Stimulated activated CD4-positive, alpha-beta T cell treated with anti-CD3 and anti-CD28 coated beads, Interleukin-12 subunit alpha, Interleukin-12 subunit beta, amount 100 ng/mL, for 24 hours (primary cell): ENCODE data around the gene LYRM4.
"Not testable (repeated sequence)": the region's sequence is repeated elsewhere in the genome, so short reads cannot be mapped to it uniquely, and the experiment has no call there.

Experiments used
- DNase-seq, 2 experiments: peaks; one replicate each; pipeline ENCODE4 v3.0.0-alpha.2; 2020; ENCODE audit warnings: low read depth in 2 of 2

The LYRM4 gene

DNA sequence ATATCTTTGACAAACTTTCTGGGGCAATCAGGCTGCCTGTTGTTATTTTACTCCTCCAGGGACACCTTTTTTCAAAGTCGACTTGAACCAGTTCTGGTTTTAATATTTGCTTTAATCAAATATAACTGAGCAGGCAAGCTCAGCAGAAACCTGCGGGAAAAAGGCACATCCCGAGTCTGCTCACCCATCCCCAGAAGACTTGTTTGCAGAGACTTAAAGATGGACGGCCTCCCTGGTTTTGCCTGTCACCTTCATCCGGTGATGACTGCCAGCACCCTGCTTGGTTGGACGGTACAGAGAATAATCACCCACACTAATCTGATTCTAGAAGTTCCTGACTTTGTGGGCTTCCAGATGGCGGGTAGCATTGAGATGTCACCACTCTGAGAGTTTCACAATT is 138.8 kb downstream of the LYRM4 start:
- no peak for DNase-seq

DNA sequence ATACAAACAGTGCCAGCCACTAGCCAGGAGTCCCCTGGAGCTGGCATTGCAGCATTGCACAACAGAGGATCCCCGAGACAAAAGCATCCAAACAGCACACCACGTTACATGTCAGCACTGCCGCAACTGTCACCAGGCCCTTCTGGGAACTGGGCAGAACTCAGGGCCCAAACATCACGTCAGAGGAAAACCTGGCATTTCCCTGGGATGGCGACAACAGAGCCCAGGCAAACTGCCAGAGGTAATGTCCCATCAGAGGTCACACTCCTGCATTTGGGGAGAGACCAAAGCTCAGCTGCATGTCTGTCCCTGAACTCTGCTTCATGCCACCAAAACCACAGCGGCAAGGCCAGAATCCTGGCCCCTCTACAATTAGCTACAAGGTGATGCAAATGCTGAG is 139.3 kb downstream of the LYRM4 start:
- DNase-seq, result no peak

DNA sequence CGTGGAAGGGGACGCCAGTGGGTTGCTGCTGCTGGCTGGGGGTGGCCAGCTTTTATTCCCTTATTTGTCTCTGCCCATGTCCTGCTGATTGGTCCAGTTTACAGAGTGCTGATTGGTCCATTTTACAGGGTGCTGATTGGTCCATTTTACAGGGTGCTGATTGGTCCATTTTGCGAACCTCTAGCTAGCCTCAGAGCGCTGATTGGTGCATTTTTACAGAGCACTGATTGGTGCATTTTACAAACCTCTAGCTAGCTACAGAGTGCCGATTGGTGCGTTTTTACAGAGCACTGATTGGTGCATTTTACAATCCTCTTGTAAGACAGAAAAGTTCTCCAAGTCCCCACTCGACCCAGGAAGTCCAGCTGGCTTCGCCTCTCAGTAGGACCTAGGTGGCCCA is 140.2 kb downstream of the LYRM4 start:
- not testable (repeated sequence) for DNase-seq

DNA sequence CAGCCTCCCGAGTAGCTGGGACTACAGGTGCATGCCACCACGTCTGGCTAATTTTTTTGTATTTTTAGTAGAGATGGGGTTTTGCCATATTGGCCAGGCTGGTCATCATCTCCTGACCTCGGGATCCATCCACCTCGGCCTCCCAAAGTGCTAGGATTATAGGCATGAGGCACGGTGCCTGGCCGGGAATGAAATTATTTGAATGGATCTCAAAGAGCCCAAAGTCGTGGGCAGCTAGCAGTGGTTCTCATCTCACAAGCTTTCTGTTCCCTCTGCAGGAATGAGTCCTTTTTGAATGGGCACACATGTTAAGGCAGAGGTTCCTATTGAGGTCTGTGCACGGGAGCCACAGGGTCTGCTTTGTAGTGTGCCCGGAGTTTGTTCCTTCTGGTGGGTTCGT is 140.7 kb downstream of the LYRM4 start:
- no peak for DNase-seq

DNA sequence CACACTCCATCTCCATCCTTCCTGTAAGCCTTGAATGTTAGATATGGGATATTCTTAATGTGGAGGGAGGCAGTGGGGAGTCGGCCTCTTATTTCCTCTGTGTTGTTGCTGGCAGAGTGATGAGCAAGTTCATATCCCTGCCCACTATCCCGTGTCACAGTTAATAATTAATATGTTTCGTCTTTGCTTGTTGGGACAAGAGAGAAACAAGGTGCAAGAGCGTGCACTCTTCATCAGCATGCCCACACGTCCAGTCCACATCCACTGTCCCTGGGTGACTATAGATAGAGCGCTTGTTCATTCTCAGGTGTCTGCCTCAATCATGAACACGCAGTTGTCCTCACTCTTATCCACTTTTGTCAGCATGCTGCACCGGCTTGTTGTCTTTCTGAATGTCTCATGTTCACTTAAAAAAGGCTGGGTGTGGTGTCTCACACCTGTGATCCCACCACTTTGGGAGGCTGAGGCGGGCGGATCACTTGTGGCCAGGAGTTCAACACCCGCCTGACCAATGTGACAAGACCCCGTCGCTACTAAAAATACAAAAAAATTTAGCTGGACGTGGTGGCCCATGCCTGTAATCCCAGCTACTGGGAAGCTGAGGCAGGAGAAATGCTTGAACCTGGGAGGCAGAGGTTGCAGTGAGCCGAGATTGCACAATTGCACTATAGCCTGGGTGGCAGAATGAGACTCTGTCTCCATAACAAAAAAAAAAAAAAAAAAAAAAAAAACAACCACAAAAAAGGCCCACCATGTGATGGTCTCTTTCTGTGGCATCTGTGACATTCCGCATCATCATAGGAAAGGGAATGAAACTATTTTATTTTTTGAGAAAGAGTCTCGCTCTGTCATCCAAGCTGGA is 141.4 kb downstream of the LYRM4 start:
- no peak for DNase-seq

DNA sequence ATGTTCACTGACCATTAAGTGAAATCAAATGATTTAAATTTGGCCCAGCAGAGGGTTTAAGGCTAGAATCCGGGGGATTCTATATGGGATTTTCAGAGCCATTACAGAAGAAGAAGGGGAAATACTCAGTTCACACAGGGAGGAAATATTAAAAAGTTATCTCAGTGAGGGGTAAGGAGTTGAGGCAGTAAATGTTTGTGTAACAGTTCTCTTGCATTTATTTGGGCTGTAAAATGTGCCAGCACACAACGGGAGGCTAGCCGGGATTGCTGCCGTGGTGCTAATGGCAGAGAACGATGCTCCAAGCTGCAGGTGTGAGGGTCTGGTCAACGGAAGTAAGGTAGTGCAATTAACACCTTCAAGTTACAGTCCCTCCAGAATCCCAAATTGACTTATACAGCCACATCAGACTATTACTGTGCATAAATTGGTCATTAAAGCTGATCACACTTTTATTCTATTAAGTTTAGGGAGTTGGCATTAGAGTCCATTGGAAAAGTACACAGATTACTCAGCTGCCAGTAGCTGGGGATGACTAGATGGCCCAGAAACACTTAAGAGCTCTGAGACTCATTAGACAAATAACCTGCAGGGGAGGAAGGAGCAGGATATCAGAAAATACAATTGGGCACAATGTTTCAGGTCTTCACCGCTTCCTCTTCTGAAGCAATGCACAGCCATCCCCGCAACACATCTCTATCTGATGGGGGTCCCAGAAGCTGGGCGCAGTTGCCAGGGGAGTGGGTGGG is 144.3 kb downstream of the LYRM4 start:
- DNase-seq, result no peak

DNA sequence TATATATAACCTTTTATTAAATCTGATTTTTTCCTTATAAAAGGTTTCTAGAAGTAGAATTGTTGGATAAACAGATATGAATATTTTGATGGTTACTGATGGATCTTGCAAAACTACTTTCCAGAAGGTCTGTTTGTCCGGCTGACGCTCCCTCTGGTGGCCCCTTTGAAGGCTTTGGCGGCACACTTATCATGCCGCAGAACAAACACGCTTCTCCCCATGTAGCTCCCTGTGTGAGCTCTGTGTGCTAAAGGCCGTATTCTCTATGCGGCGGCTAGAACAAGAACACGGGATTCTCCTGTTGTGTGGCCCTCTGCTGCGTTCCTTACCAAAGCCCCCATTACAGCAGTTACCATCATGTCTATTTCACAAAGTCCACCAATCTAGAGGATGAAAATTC is 145.6 kb downstream of the LYRM4 start:
- DNase-seq, result no peak

DNA sequence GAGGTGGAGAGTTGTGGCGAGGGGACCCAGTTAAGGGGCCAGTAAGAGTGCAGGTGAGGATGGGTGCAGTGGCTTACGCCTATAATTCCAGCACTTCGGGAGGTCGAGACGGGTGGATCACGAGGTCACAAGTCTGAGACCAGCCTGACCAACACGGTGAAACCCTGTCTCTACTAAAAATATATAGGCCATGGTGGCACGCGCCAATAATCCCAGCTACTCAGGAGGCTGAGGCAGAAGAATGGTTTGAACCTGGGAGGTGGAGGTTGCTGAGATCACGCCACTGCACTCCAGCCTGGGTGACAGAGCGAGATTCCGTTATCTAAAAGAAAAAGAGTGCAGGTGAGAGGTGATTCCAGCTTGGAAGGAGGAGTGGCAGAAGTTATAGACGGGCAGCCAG is 147.7 kb downstream of the LYRM4 start:
- DNase-seq, result no peak

DNA sequence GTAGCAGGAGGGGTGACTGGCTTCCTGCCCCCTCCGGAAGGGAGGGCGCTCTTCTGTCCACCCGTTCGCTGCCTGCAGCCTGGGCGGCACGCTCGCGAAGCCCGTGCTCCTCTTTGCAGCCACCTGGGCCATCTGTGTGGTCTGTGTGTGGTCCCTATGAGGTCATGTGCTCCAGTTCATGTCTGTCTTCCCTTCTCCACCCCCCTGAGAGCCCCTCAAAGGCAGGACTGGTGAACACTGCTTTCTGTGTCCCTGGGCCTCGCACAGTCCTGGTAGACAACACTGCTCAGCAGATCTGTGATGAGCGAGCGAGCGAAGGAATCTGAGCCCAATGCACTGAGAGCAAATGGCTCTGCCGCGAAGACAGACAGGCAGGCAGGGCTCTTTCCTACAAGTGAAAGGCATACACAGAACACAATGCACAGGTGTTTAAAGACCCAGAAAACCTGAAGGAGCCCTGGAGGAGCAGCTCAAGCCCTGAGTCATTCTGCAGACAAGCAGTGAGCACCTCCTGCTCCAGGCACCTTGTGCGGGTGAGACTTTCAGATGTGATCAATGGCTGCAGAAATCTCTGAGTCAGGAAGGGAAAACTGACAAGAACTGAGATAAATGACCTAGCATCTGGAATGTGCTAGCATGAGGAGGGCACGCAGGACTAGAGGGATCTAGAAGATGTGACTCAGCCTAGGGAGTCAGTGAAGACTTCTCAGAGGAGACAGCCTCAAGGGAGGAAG is 148.5 kb downstream of the LYRM4 start:
- DNase-seq, result no peak

DNA sequence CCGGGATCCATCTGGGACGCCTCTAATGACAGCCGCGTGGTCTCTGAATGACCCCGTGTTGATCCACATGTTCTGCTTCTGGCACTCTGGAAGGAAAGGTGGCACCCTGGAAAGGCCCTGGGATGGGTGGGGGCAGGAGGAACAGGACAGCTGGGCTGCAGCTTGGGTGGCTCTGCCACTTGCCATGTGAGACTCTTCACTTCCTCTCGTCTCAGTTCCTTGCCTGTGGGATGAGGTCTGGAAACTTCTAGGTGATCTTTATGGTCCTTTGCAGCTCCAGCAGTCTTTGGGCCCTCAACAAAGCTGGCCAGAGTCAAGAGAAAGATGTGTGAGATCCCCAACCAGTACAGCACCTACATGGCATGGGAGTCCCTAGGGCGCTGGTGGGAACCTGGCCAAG is 149.1 kb downstream of the LYRM4 start:
- no peak for DNase-seq

DNA sequence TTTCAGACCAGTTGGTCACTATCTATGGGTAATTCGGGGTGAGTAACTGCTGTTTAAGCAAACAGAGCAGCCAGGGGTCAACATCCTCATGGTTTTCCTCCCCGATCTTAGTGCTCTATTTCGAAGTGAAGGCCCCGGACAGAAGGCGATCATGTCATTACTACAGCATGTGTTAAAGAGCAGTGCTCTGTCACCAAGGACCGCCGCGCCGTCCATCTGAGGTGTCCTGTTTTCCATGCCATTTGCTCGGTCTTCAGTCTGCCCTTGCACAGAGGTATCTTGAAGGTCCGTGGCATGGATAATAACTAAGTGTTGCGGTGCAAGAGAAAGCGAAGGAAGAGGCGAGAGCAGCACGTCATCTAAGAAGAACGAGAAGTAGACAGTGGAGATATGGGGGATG is 150.5 kb downstream of the LYRM4 start:
- DNase-seq, result no peak

DNA sequence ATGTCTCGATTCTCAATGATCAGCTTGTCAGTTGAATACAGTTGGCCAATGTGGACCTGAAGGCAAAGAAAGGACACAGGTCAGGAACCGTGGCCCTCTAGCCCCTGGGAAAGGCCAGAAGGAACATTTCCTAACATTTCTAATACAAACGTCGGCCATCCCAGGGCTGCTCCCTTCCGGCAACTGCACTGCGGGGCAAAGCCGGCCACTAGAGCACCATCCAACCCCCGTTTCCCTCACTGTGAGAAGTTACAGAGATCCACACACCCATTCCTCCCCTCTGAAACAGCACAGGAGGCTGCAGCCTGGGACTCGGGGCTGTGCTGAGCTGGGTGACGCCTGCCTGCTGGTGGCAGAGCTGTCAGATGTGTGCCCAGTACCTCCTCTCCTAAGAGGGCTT is 151.3 kb downstream of the LYRM4 start:
- DNase-seq, result no peak

DNA sequence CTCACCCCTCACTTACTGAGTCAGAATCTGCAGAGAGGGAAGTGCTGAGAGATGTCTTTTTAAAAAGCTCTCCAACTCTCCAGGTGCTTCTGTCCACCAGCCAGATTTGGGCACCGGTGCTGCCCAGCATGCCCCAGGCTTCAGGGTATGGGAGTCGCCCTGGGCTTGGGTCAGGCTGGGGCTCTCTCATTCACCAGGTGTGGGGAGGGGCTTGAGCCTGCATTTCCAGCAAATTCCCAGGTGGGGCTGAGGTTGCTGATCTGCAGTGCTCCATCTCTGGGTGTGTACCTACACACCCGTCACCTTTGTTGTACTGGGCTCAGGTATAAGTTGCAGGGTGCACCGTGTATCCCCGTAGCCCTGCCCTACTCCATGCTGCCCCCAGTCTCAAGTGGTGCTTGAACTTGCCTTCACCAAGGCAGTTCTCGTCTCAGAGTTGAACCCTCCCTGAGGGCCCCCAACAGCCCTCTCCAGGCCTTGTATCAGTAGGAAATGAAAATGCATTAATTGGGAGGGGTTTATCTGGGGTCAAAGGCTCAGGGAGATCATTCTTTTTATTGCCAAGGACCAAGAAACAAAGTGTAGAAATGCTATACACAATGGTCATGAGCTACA is 152.1 kb downstream of the LYRM4 start:
- DNase-seq, result no peak

DNA sequence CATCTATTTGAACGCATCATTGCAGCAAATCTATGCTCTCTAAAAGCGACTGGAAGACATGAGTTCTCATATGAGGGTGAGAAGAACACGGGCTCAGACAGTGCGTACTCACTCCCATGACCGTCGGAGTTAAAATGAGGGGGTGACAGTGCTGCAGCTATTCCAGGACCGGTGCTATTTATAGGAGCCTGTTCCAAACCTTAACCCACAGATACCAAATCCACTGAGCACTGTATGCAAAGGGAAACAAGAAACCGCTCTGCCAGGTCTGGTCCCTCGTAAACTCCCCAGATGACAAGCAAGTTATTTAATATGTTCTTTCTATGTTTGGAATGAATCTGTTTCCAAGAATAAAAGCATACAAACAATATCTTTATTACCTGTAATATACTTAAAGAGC is 152.7 kb downstream of the LYRM4 start:
- no peak for DNase-seq

DNA sequence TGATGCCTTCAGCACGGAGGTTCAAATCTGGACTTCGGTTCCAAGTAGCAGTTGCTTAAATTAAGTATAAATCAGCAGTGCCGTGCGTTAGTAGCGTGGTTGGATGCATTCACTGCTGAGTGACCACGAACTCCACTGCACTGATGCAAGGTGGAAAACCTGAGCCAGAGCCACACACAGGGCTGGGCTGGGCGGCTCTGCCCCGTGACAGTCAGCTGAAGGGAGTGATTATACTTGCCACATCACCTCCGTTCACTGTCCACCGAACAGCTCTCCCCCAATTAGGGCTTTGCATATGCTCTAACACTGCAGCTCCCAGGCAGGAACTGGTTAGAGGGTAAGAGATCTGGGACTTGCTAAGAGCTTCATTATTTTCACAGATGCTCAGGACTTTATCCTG is 153.4 kb downstream of the LYRM4 start:
- no peak for DNase-seq

DNA sequence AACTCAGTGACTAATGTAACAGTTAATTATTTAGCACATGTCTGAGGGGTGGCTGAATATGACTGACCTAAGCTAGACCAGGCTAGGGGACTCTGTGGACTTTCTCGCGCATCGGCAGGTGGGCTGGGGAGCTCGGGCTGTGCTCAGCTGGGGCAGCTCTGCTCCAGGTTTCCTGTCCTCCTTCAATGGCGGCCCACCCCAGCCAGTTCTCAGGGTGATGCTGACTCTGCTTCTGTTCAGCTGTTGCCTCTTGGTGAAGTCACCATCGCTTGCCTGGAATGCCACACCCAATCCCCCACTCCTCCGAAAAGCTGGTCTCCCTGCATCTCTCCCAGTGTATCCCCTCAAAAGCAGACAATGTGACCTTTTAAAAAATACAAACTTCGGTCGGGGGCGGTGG is 155.6 kb downstream of the LYRM4 start:
- no peak for DNase-seq

DNA sequence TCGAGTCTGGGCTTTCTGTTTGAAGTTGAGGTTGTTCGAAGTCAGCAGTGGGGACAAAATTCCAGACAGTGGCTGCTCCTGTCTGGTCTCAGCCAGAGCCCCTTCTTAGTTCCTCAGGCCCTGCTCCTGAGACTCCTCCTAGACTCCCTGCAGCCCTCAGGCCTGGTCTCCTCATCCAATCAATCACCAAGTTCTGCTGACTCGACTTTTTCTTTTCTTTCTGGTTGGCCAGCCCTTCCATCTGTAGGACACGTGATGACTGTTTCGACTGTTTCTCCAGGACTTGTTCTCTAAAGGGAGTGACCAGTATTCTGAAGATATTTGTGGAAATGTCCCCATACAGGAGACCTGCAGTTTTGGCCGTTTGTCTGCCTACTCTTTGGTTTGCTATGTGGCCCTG is 156.1 kb downstream of the LYRM4 start:
- no peak for DNase-seq

DNA sequence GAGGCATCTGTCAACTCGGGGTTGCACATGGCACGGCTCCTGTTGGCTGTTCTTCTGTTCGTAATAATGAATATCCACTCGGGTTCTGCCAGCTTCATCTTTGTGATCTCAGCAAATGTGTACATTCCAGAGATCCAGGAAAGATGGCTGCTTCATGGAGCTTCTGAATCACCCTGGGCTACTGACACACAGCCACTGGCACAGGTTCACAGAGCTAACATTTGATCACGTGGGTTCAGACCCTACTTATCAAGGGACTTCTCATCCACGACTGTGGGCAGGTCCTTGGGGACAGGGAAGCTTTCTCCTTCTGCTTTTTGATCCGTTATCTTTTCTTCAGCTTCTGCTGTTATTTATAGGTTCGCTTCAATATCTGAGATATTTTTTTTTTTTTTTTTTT is 157.5 kb downstream of the LYRM4 start:
- DNase-seq, result no peak

DNA sequence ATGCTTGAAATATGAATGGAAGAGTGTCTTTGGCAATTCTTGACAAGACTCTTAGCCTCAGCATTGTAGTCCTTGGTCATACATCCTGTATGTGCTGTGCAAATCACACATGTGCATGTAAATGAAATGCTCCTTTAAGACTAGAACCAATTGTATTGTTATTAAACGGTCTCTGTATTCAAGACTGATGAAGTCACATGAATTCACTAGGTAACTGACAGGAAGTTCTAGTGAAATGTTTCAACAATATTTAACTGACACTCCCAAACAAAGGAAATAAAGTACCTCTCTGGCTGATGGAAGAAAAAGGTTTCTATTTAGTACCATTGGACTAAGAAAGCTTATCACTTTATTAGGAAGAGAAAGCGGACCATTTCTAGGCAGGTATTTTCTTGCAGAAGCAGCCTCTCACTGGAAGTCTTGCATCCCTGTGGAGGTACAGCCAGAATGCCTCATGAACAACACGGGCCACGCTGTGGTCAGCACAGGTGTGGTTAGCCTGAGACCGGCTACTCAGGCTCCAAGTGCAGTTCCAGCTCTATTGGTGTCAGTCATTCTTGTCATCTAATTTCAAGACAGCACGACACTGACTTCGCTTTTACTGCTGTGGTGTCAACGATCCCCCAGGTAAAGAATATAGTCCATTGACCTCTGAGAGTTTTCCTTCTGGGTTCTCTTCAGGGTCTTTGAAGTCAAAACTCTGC is 158.3 kb downstream of the LYRM4 start:
- DNase-seq, result no peak

DNA sequence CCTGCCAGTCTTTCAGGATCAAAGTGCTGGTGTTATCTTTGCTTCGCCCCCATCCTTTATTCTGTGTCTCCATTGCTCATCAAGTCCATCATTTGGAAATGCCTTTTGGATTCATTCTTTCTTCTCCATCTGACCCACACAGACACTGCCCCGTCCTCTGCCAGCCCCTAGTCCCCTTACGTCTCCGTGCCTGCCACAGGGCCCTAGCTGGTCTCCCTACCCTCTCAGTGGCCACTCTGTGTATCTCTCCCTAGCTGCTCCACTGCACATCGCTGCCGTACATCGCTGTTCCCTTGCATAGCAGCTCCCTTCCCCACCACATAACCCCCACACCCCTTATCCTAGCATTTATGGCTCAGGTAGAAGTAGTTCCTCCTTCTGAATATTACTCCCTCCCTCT is 159.9 kb downstream of the LYRM4 start:
- DNase-seq, result no peak

DNA sequence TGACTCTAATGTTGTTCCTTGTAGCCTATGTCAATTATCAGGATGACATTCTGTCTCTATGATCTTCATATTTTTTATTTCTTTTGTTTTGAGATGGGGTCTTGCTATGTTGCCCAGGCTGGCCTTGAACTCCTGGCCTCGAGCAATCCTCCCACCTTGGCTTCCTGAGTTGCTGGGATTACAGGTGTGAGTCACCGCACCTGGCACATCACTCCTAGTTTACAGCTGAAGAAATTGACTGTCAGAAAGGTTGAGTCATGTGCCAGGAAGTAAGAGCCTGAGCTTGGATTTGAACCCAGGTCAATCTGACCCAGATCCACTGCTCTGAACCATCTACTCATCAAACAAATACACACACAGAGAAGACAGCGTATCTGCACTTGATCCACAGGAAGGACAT is 161.2 kb downstream of the LYRM4 start:
- DNase-seq, result no peak
